ENCODE data around the gene PRPF39. TPM values are rescaled to one million over a fixed set of nuclear protein-coding genes. Genes with fewer than 3 reads are reported as not detected.

The PRPF39 gene
- total RNA-seq, 4 donors from 2014 or later = 11.9 to 22.7 (median 13.7) TPM

DNA sequence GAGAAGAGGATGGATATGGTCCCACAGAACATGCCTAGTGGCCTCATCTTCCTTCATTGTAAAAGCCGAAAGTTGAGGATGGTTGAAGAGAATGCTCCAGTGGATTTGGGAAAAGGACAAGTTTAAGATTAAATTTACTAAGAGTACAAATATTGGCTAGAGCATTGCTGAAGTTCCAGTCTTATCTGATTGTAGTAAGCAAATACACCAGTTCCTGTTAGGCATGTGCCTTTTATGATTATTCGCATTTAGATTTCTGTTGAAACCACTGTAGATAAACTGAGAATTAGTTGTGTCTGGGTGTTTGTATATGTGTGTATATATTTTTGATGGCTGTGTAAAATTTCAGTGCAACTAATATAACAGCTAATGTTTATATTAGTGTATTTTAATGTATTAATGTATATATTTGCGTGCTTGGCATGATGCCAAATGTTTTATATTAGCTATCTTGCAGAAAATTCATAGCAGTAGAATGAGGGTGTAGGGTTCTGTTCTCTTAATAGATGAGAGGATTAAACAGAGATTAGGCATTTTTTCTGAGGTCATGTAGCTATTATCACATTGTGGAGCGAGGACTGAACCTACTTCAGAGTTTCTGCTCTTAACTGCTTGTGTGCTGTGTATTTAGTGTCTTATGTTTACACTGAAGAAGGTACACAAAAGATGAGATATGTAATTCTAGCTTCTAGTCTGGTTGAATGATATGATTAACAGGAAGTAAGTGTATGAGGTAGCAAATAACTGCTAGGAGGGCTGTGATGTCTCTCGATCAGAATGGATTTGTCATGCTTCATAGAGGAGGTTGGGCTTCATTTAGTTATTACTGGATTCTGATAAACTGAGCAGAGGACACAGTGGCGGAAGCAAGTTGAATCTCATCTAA, 29.2 kb downstream of the PRPF39 start:
- in situ Hi-C loops (cut with MboI; ENCODE audit: low sequenced_read_pairs in 4 of 4) (no loop called here), intact Hi-C loops (cut with DNase I; ENCODE audit: low total_unique reads) (no loop called here)
- no peak for DNase-seq
- Histone ChIP-seq H3K4me1 (peaks cover 7 to 8% of the 10 kb centered on the region in 2 donors), H3K36me3 (peaks cover 9 to 91% of the 10 kb centered on the region in 2 donors), H3K27me3 (no peaks in the 10 kb centered on the region), H3K4me3 (no peak overlapping the region), H3K27ac (no peak overlapping the region), H3K9me3 (no peaks in the 10 kb centered on the region)
- ATAC-seq = no peak
- TF ChIP-seq, protein P1, sequence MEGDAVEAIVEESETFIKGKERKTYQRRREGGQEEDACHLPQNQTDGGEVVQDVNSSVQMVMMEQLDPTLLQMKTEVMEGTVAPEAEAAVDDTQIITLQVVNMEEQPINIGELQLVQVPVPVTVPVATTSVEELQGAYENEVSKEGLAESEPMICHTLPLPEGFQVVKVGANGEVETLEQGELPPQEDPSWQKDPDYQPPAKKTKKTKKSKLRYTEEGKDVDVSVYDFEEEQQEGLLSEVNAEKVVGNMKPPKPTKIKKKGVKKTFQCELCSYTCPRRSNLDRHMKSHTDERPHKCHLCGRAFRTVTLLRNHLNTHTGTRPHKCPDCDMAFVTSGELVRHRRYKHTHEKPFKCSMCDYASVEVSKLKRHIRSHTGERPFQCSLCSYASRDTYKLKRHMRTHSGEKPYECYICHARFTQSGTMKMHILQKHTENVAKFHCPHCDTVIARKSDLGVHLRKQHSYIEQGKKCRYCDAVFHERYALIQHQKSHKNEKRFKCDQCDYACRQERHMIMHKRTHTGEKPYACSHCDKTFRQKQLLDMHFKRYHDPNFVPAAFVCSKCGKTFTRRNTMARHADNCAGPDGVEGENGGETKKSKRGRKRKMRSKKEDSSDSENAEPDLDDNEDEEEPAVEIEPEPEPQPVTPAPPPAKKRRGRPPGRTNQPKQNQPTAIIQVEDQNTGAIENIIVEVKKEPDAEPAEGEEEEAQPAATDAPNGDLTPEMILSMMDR (IDR thresholded peaks at IDR 0.05 in 4 of 5, conservative IDR thresholded peaks at IDR 0.05 in 1 of 5) = no peak
- no peak for TF ChIP-seq POLR2A (IDR thresholded peaks at IDR 0.05)

DNA sequence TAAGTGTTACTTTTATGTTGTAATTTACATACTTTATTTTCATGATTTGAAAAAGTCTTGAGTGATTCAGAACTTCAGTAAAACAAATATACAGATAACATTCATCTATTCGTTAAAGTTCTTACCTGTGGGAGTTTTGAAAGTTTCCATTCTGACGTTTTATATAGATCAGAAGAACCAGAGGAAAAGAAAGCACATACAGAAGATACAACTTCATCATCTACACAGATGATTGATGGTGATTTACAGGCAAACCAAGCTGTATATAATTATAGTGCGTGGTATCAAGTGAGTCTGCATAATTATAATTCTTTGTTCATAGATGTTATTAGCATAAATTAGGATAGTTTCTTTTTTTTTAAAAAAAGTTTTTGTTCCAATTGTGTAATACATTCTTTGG, 30.4 kb downstream of the PRPF39 start:
- TF ChIP-seq POLR2A (IDR thresholded peaks at IDR 0.05) = no peak
- TF ChIP-seq, protein P1 (IDR thresholded peaks at IDR 0.05 in 4 of 5, conservative IDR thresholded peaks at IDR 0.05 in 1 of 5) = no peak
- intact Hi-C loops (cut with DNase I; ENCODE audit: low total_unique reads) = no loop called here
- no peaks in the 10 kb centered on the region for H3K9me3 ChIP-seq
- in situ Hi-C loops (cut with MboI; ENCODE audit: low sequenced_read_pairs in 4 of 4) = no loop called here
- peaks cover 9 to 93% of the 10 kb centered on the region in 2 donors for H3K36me3 ChIP-seq
- no peak overlapping the region for H3K4me3 ChIP-seq
- H3K4me1 ChIP-seq = peaks cover 7 to 8% of the 10 kb centered on the region in 2 donors
- ATAC-seq = no peak
- DNase-seq = no peak
- H3K27ac ChIP-seq = no peak overlapping the region
- no peaks in the 10 kb centered on the region for H3K27me3 ChIP-seq

DNA sequence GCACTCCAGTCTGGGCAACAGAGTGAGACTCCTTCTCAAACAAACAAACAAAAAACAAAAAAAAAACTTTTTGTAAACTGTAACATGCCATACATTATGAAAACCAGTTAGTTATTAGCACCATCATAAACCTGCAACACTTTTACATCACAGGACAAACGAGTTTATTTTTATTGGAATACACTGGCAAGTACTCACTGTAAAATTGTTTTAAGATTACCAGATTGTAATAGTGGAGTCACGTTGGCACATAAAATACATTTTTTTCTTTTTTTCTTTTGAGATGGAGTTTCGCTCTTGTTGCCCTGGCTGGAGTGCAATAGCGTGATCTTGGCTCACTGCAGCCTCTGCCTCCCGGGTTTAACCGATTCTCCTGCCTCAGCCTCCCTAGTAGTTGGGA, 34.7 kb downstream of the PRPF39 start:
- intact Hi-C loops (cut with DNase I; ENCODE audit: low total_unique reads) = no loop called here
- Histone ChIP-seq H3K27ac (peak overlapping the region in 1 of 4 donors; percentile 20), H3K9me3 (no peaks in the 10 kb centered on the region), H3K36me3 (peaks cover 9 to 97% of the 10 kb centered on the region in 2 donors), H3K4me1 (peaks cover 7 to 8% of the 10 kb centered on the region in 2 donors), H3K27me3 (no peaks in the 10 kb centered on the region), H3K4me3 (no peak overlapping the region)
- in situ Hi-C loops (cut with MboI; ENCODE audit: low sequenced_read_pairs in 4 of 4) = no loop called here
- ATAC-seq (no peak), DNase-seq (no peak)
- no peak for TF ChIP-seq POLR2A (IDR thresholded peaks at IDR 0.05)
- TF ChIP-seq, protein P1 (IDR thresholded peaks at IDR 0.05 in 4 of 5, conservative IDR thresholded peaks at IDR 0.05 in 1 of 5) = no peak

DNA sequence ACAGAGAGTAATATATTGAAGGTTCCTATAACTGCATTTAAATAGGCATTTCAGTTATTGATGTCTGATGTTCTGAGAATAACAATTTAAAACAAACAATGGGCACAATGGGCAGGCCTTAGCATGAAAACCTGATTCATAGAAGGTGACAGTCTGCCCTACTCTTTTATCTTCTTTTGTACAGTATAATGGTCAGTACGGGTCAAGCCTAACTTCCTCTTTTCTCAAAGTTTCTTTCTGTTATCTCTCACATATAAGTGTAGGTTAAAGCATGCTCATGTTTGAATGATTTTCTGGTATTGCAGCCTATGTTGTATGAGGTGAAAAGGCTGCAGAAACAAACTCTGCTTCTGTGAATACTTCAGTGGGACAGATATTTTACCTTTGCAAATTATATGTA, 36.2 kb downstream of the PRPF39 start:
- no peak for TF ChIP-seq POLR2A (IDR thresholded peaks at IDR 0.05)
- TF ChIP-seq, protein P1 (IDR thresholded peaks at IDR 0.05 in 4 of 5, conservative IDR thresholded peaks at IDR 0.05 in 1 of 5) = no peak
- H3K9me3 ChIP-seq = no peaks in the 10 kb centered on the region
- H3K4me3 ChIP-seq = no peak overlapping the region
- peaks cover 11 to 16% of the 10 kb centered on the region in 2 donors for H3K4me1 ChIP-seq
- in situ Hi-C loops (cut with MboI; ENCODE audit: low sequenced_read_pairs in 4 of 4) (no loop called here), intact Hi-C loops (cut with DNase I; ENCODE audit: low total_unique reads) (no loop called here)
- peaks cover 4 to 87% of the 10 kb centered on the region in 2 donors for H3K36me3 ChIP-seq
- ATAC-seq (no peak), DNase-seq (no peak)
- H3K27me3 ChIP-seq = no peaks in the 10 kb centered on the region
- H3K27ac ChIP-seq = no peak overlapping the region

All from gastrocnemius medialis (tissue), 4 donors.